Progenitor cell of endocrine pancreas (in vitro differentiated cells): ENCODE measurements around the gene MRPL37. TPM values are rescaled to one million over a fixed set of nuclear protein-coding genes. Genes with fewer than 3 reads are reported as not detected.

Experiments
- DNase-seq: peaks from one replicate; pipeline ENCODE4 v3.0.0; 2021; ENCODE audit warnings: low spot score; ENCODE audit not compliant: unreplicated experiment
- H3K27ac Mint-ChIP-seq: 2 replicates; pipeline ENCODE4 v1.8.0; 2021; ENCODE audit warnings: mild to moderate bottlenecking, moderate library complexity, mixed read lengths
- H3K27me3 Mint-ChIP-seq: 2 replicates; pipeline ENCODE4 v1.8.0; 2021; ENCODE audit warnings: mixed read lengths
- H3K36me3 Mint-ChIP-seq: 2 replicates; pipeline ENCODE4 v1.8.0; 2022; ENCODE audit warnings: mixed read lengths; ENCODE audit not compliant: insufficient read depth
- H3K4me1 Mint-ChIP-seq: 2 replicates; pipeline ENCODE4 v1.8.0; 2021; ENCODE audit warnings: low read depth, mixed read lengths
- H3K4me3 Mint-ChIP-seq: 2 replicates; pipeline ENCODE4 v1.8.0; 2021; ENCODE audit warnings: low read depth, mild to moderate bottlenecking, moderate library complexity, mixed read lengths
- H3K9me3 Mint-ChIP-seq: 2 replicates; pipeline ENCODE4 v1.8.0; 2021; ENCODE audit warnings: low read depth, mixed read lengths
- CTCF ChIP-seq: fragments of 200-600 bp; sonication (generic); IDR thresholded peaks from one replicate; pipeline ENCODE4 v1.5.0; 2021; ENCODE audit warnings: antibody characterized with exemption, mild to moderate bottlenecking; ENCODE audit not compliant: unreplicated experiment
- total RNA-seq: library from RNA; stranded (reverse); gene quantifications from 2 replicates; pipeline ENCODE4 v1.2.1, GENCODE V29; 2021

MRPL37 gene
- total RNA-seq, 1 donor from 2014 or later = 61.9 TPM

- H3K4me3 Mint-ChIP-seq = no peak overlapping the region
- no peaks in the 10 kb centered on the region for H3K9me3 Mint-ChIP-seq
- H3K4me1 Mint-ChIP-seq = no peaks in the 10 kb centered on the region
- no peak for TF ChIP-seq CTCF
- H3K36me3 Mint-ChIP-seq = peaks cover 15% of the 10 kb centered on the region
- no peak for DNase-seq
- H3K27me3 Mint-ChIP-seq = no peaks in the 10 kb centered on the region
- H3K27ac Mint-ChIP-seq = no peak overlapping the region
Observed at GRCh38 chr1:54220004-54220811, 20.2 kb downstream of the MRPL37 start.

GRCh38 chr1:54221113-54221834, 21.3 kb downstream of the MRPL37 start:
- TF ChIP-seq CTCF = no peak
- peak overlapping the region; percentile 51 for H3K27ac Mint-ChIP-seq
- H3K27me3 Mint-ChIP-seq = no peaks in the 10 kb centered on the region
- no peak overlapping the region for H3K4me3 Mint-ChIP-seq
- DNase-seq = no peak
- H3K9me3 Mint-ChIP-seq = no peaks in the 10 kb centered on the region
- H3K4me1 Mint-ChIP-seq = no peaks in the 10 kb centered on the region
- peaks cover 20% of the 10 kb centered on the region for H3K36me3 Mint-ChIP-seq

- Mint-ChIP-seq H3K27me3 (no peaks in the 10 kb centered on the region), H3K36me3 (peaks cover 16% of the 10 kb centered on the region), H3K4me3 (no peak overlapping the region), H3K27ac (no peak overlapping the region), H3K4me1 (no peaks in the 10 kb centered on the region), H3K9me3 (no peaks in the 10 kb centered on the region)
- TF ChIP-seq CTCF = no peak
- DNase-seq = no peak
Observed at GRCh38 chr1:54221867-54222484, 22.0 kb downstream of the MRPL37 start.

- Mint-ChIP-seq H3K36me3 (peaks cover 11% of the 10 kb centered on the region), H3K9me3 (no peaks in the 10 kb centered on the region), H3K27me3 (no peaks in the 10 kb centered on the region), H3K4me1 (no peaks in the 10 kb centered on the region), H3K4me3 (no peak overlapping the region), H3K27ac (peak overlapping the region; percentile 75)
- DNase-seq = no peak
- no peak for TF ChIP-seq CTCF
Observed at GRCh38 chr1:54222711-54223110, 22.7 kb downstream of the MRPL37 start.

- no peak for DNase-seq
- Mint-ChIP-seq H3K27ac (peak overlapping the region; percentile 51), H3K36me3 (peaks cover 15% of the 10 kb centered on the region), H3K4me3 (no peak overlapping the region), H3K27me3 (no peaks in the 10 kb centered on the region), H3K4me1 (no peaks in the 10 kb centered on the region), H3K9me3 (no peaks in the 10 kb centered on the region)
- no peak for TF ChIP-seq CTCF
Observed at GRCh38 chr1:54223441-54224202, 23.7 kb downstream of the MRPL37 start.
